A549 (cell line): Measurements from ENCODE around the gene MRPL55. TPM values are rescaled to one million over a fixed set of nuclear protein-coding genes. Genes with fewer than 3 reads are reported as not detected.

Experiments used
- BCL3 ChIP-seq: fragments of >200 bp; sonication (Bioruptor Twin); formaldehyde crosslinking; IDR thresholded peaks from 3 replicates; pipeline ENCODE4 v1.6.1; 2016
- CBX2 ChIP-seq: fragments of 200-600 bp; sonication (generic); IDR thresholded peaks from 2 replicates; pipeline ENCODE4 v1.6.1; 2016; ENCODE audit warnings: low read depth, mild to moderate bottlenecking, borderline replicate concordance
- CHD2 ChIP-seq: fragments of 150-350 bp; IDR thresholded peaks from 2 replicates; pipeline ENCODE4 v1.6.1; 2014; ENCODE audit warnings: low read length; ENCODE audit not compliant: partially characterized antibody
- EHF ChIP-seq: fragments of 250-450 bp; sonication (Bioruptor Pico); IDR thresholded peaks from 2 replicates; pipeline ENCODE4 v1.5.0; 2020; ENCODE audit warnings: mild to moderate bottlenecking
- ELK1 ChIP-seq: fragments of 150-350 bp; IDR thresholded peaks from 2 replicates; pipeline ENCODE4 v1.6.1; 2014; ENCODE audit warnings: low read depth, mild to moderate bottlenecking, low read length
- EP300 ChIP-seq, 2 experiments: fragments of >200 bp; sonication (Bioruptor Twin); formaldehyde crosslinking; IDR thresholded peaks; 2 replicates in 1 of 2; 3 replicates in 1 of 2; pipeline ENCODE4 v1.6.1; 2016 to 2017
- ESRRA ChIP-seq: fragments of 150-350 bp; IDR thresholded peaks from 2 replicates; pipeline ENCODE4 v1.6.1; 2014; ENCODE audit warnings: mild to moderate bottlenecking, low read length, borderline replicate concordance
- FOXS1 ChIP-seq: fragments of 250-450 bp; sonication (Bioruptor Pico); IDR thresholded peaks from 2 replicates; pipeline ENCODE4 v1.5.0; 2020; ENCODE audit warnings: mild to moderate bottlenecking, moderate library complexity
- HES2 ChIP-seq: fragments of >200 bp; sonication (Bioruptor Twin); formaldehyde crosslinking; IDR thresholded peaks from 2 replicates; pipeline ENCODE4 v1.6.1; 2016
- HOXA7 ChIP-seq: fragments of 250-450 bp; sonication (Bioruptor Pico); IDR thresholded peaks from 2 replicates; pipeline ENCODE4 v1.5.0; 2020; ENCODE audit warnings: mild to moderate bottlenecking, moderate library complexity
- HOXB5 ChIP-seq: fragments of 250-450 bp; sonication (Bioruptor Pico); IDR thresholded peaks from 2 replicates; pipeline ENCODE4 v1.5.0; 2020; ENCODE audit warnings: mild to moderate bottlenecking, moderate library complexity
- KDM1A ChIP-seq: fragments of 200-600 bp; sonication (generic); IDR thresholded peaks from 2 replicates; pipeline ENCODE4 v1.6.1; 2016; ENCODE audit warnings: low read depth, mild to moderate bottlenecking
- MAZ ChIP-seq: fragments of 150-350 bp; IDR thresholded peaks from 2 replicates; pipeline ENCODE4 v1.6.1; 2014; ENCODE audit warnings: antibody characterized with exemption, low read depth, low read length, borderline replicate concordance
- PBX3 ChIP-seq: IDR thresholded peaks from 2 replicates; pipeline ENCODE4 v1.6.1; 2012
- PHF8 ChIP-seq: fragments of 200-600 bp; sonication (generic); IDR thresholded peaks from 2 replicates; pipeline ENCODE4 v1.6.1; 2016; ENCODE audit warnings: low read depth, mild to moderate bottlenecking, antibody characterized with exemption, moderate library complexity, borderline replicate concordance
- POLR2A ChIP-seq: IDR thresholded peaks from 2 replicates; pipeline ENCODE4 v1.6.1; 2012; ENCODE audit warnings: mild to moderate bottlenecking, low read length
- RAD21 ChIP-seq, 2 experiments: fragments of >200 bp in 1 of 2; sonication (Bioruptor Twin) in 1 of 2; formaldehyde crosslinking in 1 of 2; IDR thresholded peaks in 1 of 2; conservative IDR thresholded peaks in 1 of 2; 2 replicates in 1 of 2; 3 replicates in 1 of 2; pipeline ENCODE4 v1.6.1; 2012 to 2018; ENCODE audit warnings: inconsistent platforms in 1 of 2
- RARB ChIP-seq: fragments of 250-450 bp; sonication (Bioruptor Pico); IDR thresholded peaks from 2 replicates; pipeline ENCODE4 v1.8.0; 2021; ENCODE audit warnings: mild to moderate bottlenecking, moderate library complexity
- RFX5 ChIP-seq: fragments of 450-650 bp; IDR thresholded peaks from 2 replicates; pipeline ENCODE4 v1.7.1; 2014; ENCODE audit warnings: antibody characterized with exemption, mild to moderate bottlenecking, moderate library complexity
- RNF2 ChIP-seq: fragments of 200-600 bp; sonication (generic); IDR thresholded peaks from 2 replicates; pipeline ENCODE4 v1.6.1; 2016; ENCODE audit warnings: low read depth, mild to moderate bottlenecking, antibody characterized with exemption, moderate library complexity, borderline replicate concordance
- TFCP2L1 ChIP-seq: fragments of 250-450 bp; sonication (Bioruptor Pico); IDR thresholded peaks from 2 replicates; pipeline ENCODE4 v1.5.0; 2021; ENCODE audit warnings: mild to moderate bottlenecking
- TP53 ChIP-seq: fragments of 250-450 bp; sonication (Bioruptor Pico); IDR thresholded peaks from 2 replicates; pipeline ENCODE4 v1.5.0; 2021; ENCODE audit warnings: mild to moderate bottlenecking, moderate library complexity
- USF2 ChIP-seq: fragments of 450-650 bp; IDR thresholded peaks from 2 replicates; pipeline ENCODE4 v1.6.1; 2014; ENCODE audit warnings: antibody characterized with exemption
- ZNF302 ChIP-seq: fragments of 250-450 bp; sonication (Bioruptor Pico); IDR thresholded peaks from 2 replicates; pipeline ENCODE4 v1.9.0; 2021; ENCODE audit warnings: inconsistent platforms, mild to moderate bottlenecking, moderate library complexity
- polyA plus RNA-seq, 4 experiments: library from polyadenylated mRNA; depleted of rRNA in 3 of 4; stranded (reverse); fragments of >200 nt; fragmentation: RNase III in 1 of 4; extraction: RNeasy Plus Mini Kit Qiagen cat#74134 plus additional on column Dnase treatment in 1 of 4; gene quantifications; 2 replicates in 3 of 4; 3 replicates in 1 of 4; pipeline ENCODE4 v1.2.3, GENCODE V29; 2011 to 2017

MRPL55 gene
- polyA plus RNA-seq, 2 of the 4 experiments (the other 2 are of a cell fraction), result 54.2 to 80.0 TPM

GRCh38 chr1:228109073-228109961, at the start of gene MRPL55 (continued):
- no peak for TF ChIP-seq TFCP2L1
- TF ChIP-seq POLR2A, result peak; percentile 96
- TF ChIP-seq FOXS1, result no peak
- no peak for TF ChIP-seq TP53
- TF ChIP-seq BCL3, result peak; percentile 89; the same call in 2 of the 3 replicates
- no peak for TF ChIP-seq RNF2
- TF ChIP-seq HOXB5 (CRISPR knock-in tag), result no peak
- TF ChIP-seq CHD2, result no peak
- no peak for TF ChIP-seq HOXA7 (CRISPR knock-in tag)
- no peak for TF ChIP-seq MAZ
- no peak for TF ChIP-seq USF2
- no peak for TF ChIP-seq PBX3
- TF ChIP-seq RFX5, result no peak
- TF ChIP-seq EHF (CRISPR knock-in tag), result no peak
- TF ChIP-seq EP300 (IDR thresholded peaks at IDR 0.05), result peak in 1 of 2 experiments; percentile 26; a peak in 1 of 5 replicates
- TF ChIP-seq PHF8, result peak; percentile 94
- no peak for TF ChIP-seq RARB
- TF ChIP-seq ESRRA, result no peak
- no peak for TF ChIP-seq KDM1A
- TF ChIP-seq RAD21 (conservative IDR thresholded peaks at IDR 0.05 in 1 of 2, IDR thresholded peaks at IDR 0.05 in 1 of 2), result no peak
- no peak for TF ChIP-seq ZNF302 (CRISPR knock-in tag)
- TF ChIP-seq CBX2, result no peak
- no peak for TF ChIP-seq HES2
- TF ChIP-seq ELK1, result no peak
